GM12874 (cell line): ENCODE results near the gene PAK4.

Source experiments
- CTCF ChIP-seq: IDR thresholded peaks from 2 replicates; pipeline ENCODE4 v1.5.1; 2011; ENCODE audit warnings: low read depth, mild to moderate bottlenecking, control low read depth, low read length, moderate library complexity; ENCODE audit not compliant: insufficient read depth

The PAK4 gene

GRCh38 chr19:39129116-39129515, 3.5 kb downstream of the PAK4 start:
- TF ChIP-seq CTCF, result no peak

GRCh38 chr19:39130337-39131254, 5.0 kb downstream of the PAK4 start:
- TF ChIP-seq CTCF, result no peak

- TF ChIP-seq CTCF, result no peak
Observed at GRCh38 chr19:39131255-39131755, 5.7 kb downstream of the PAK4 start.

- TF ChIP-seq CTCF, result no peak
Observed at GRCh38 chr19:39132344-39132969, 6.9 kb downstream of the PAK4 start.

GRCh38 chr19:39133431-39134270, 8.1 kb downstream of the PAK4 start:
- TF ChIP-seq CTCF, result no peak

- no peak for TF ChIP-seq CTCF
Observed at GRCh38 chr19:39135701-39136100, 10.1 kb downstream of the PAK4 start.

- no peak for TF ChIP-seq CTCF
Observed at GRCh38 chr19:39136225-39136940, 10.8 kb downstream of the PAK4 start.
